BE2C (cell line): ENCODE results near the gene OAS2.
"Not testable (repeated sequence)": the region's sequence is repeated elsewhere in the genome, so short reads cannot be mapped to it uniquely, and the experiment has no call there.

ENCODE experiments used
- DNase-seq: peaks from one replicate; pipeline ENCODE4 v3.0.0-alpha.2; 2020
- H3K27me3 ChIP-seq: fragments of 250-450 bp; sonication (Bioruptor Pico); 2 replicates; pipeline ENCODE4 v1.5.1; 2020; ENCODE audit warnings: mild to moderate bottlenecking
- H3K36me3 ChIP-seq: fragments of 250-450 bp; sonication (Bioruptor Pico); 2 replicates; pipeline ENCODE4 v1.5.1; 2020; ENCODE audit warnings: mild to moderate bottlenecking
- H3K4me1 ChIP-seq: fragments of 250-450 bp; sonication (Bioruptor Pico); 2 replicates; pipeline ENCODE4 v1.5.1; 2020
- H3K4me3 ChIP-seq: 2 replicates; pipeline ENCODE4 v1.5.1; 2011; ENCODE audit warnings: low read depth, low read length
- H3K9me3 ChIP-seq: fragments of 250-450 bp; sonication (Bioruptor Pico); 2 replicates; pipeline ENCODE4 v1.5.1; 2020
- CTCF ChIP-seq: IDR thresholded peaks from 2 replicates; pipeline ENCODE4 v1.5.1; 2012; ENCODE audit warnings: mild to moderate bottlenecking, low read depth, low read length

OAS2 gene

GRCh38 chr12:112980491-112981158 is 2.3 kb downstream of the OAS2 start:
- no peak for DNase-seq
- Histone ChIP-seq H3K4me1 (no peaks in the 10 kb centered on the region), H3K36me3 (no peaks in the 10 kb centered on the region), H3K9me3 (no peaks in the 10 kb centered on the region), H3K4me3 (no peak overlapping the region), H3K27me3 (no peaks in the 10 kb centered on the region)
- TF ChIP-seq CTCF = no peak

- no peaks in the 10 kb centered on the region for H3K27me3 ChIP-seq
- no peaks in the 10 kb centered on the region for H3K36me3 ChIP-seq
- H3K9me3 ChIP-seq = no peaks in the 10 kb centered on the region
- no peak for TF ChIP-seq CTCF
- no peak for DNase-seq
- H3K4me3 ChIP-seq = no peak overlapping the region
- no peaks in the 10 kb centered on the region for H3K4me1 ChIP-seq
Observed at GRCh38 chr12:112985642-112986290, 7.4 kb downstream of the OAS2 start.

- no peaks in the 10 kb centered on the region for H3K27me3 ChIP-seq
- DNase-seq = no peak
- no peaks in the 10 kb centered on the region for H3K4me1 ChIP-seq
- H3K9me3 ChIP-seq = no peaks in the 10 kb centered on the region
- H3K4me3 ChIP-seq = no peak overlapping the region
- no peak for TF ChIP-seq CTCF
- no peaks in the 10 kb centered on the region for H3K36me3 ChIP-seq
Observed at GRCh38 chr12:112986291-112986800, 8.0 kb downstream of the OAS2 start.

- DNase-seq = no peak
- TF ChIP-seq CTCF = no peak
- Histone ChIP-seq H3K4me3 (no peak overlapping the region), H3K9me3 (peaks cover 1% of the 10 kb centered on the region; the same call in 1 of the 2 replicates), H3K4me1 (no peaks in the 10 kb centered on the region), H3K36me3 (no peaks in the 10 kb centered on the region), H3K27me3 (no peaks in the 10 kb centered on the region)
Observed at GRCh38 chr12:112987561-112987960, 9.2 kb downstream of the OAS2 start.

GRCh38 chr12:112988224-112988623 is 9.9 kb downstream of the OAS2 start:
- Histone ChIP-seq H3K36me3 (no peaks in the 10 kb centered on the region), H3K4me3 (no peak overlapping the region), H3K27me3 (no peaks in the 10 kb centered on the region), H3K4me1 (no peaks in the 10 kb centered on the region), H3K9me3 (peaks cover 3% of the 10 kb centered on the region; the same call in 1 of the 2 replicates)
- TF ChIP-seq CTCF = no peak
- DNase-seq = no peak

- H3K36me3 ChIP-seq, DNase-seq, H3K9me3 ChIP-seq, H3K4me3 ChIP-seq, H3K4me1 ChIP-seq, H3K27me3 ChIP-seq: not testable (repeated sequence)
Observed at GRCh38 chr12:112988823-112989385, 10.6 kb downstream of the OAS2 start.
